ENCODE measurements around the gene MYO3B. TPM values are rescaled to one million over a fixed set of nuclear protein-coding genes. Genes with fewer than 3 reads are reported as not detected.

MYO3B gene
- total RNA-seq, 1 donor from 2014 or later: 27.3 TPM

- Histone ChIP-seq H3K9ac (no peak overlapping the region), H3K27ac (no peak overlapping the region), H3K36me3 (no peaks in the 10 kb centered on the region), H3K4me2 (no peak overlapping the region), H3K4me3 (no peak overlapping the region), H3K4me1 (no peaks in the 10 kb centered on the region), H3F3A (ENCODE audit: low read depth) (no peaks in the 10 kb centered on the region), H2AFZ (replicated peaks) (no peak overlapping the region), H4K20me1 (ENCODE audit: low read depth) (no peaks in the 10 kb centered on the region), H3K27me3 (no peaks in the 10 kb centered on the region), H3K9me3 (ENCODE audit: low read depth) (no peaks in the 10 kb centered on the region), H3K79me2 (ENCODE audit: low read depth) (no peaks in the 10 kb centered on the region)
- no peak for DNase-seq (ENCODE audit: low spot score)
- no peak overlapping the region for H3K27ac Mint-ChIP-seq
- H3K36me3 Mint-ChIP-seq: no peaks in the 10 kb centered on the region
- H3K9me3 Mint-ChIP-seq: peaks cover 9% of the 10 kb centered on the region
- no peak for TF ChIP-seq EZH2phosphoT487 (IDR thresholded peaks at IDR 0.05)
- no peak for TF ChIP-seq EZH2 (IDR thresholded peaks at IDR 0.05)
- TF ChIP-seq CTCF (IDR thresholded peaks at IDR 0.05): no peak
- peaks cover 14% of the 10 kb centered on the region for H3K4me1 Mint-ChIP-seq
- H3K4me3 Mint-ChIP-seq: no peak overlapping the region
- H3K27me3 Mint-ChIP-seq (ENCODE audit: insufficient read depth, low read depth): peaks cover 3% of the 10 kb centered on the region
Observed at GRCh38 chr2:170148161-170148560, 29.8 kb upstream of the MYO3B start.

- no peaks in the 10 kb centered on the region for H4K20me1 ChIP-seq (ENCODE audit: low read depth)
- peaks cover 17% of the 10 kb centered on the region for H3K9me3 Mint-ChIP-seq
- no peaks in the 10 kb centered on the region for H3K27me3 ChIP-seq
- peaks cover 21% of the 10 kb centered on the region for H3K4me1 Mint-ChIP-seq
- H3K4me3 ChIP-seq: no peak overlapping the region
- H3K27me3 Mint-ChIP-seq (ENCODE audit: insufficient read depth, low read depth): peaks cover 3% of the 10 kb centered on the region
- peaks cover 12% of the 10 kb centered on the region for H3K4me1 ChIP-seq
- no peak overlapping the region for H2AFZ ChIP-seq (replicated peaks)
- TF ChIP-seq EZH2 (IDR thresholded peaks at IDR 0.05): no peak
- TF ChIP-seq CTCF (IDR thresholded peaks at IDR 0.05): no peak
- no peak for TF ChIP-seq EZH2phosphoT487 (IDR thresholded peaks at IDR 0.05)
- H3K9me3 ChIP-seq (ENCODE audit: low read depth): no peaks in the 10 kb centered on the region
- H3K4me2 ChIP-seq: no peak overlapping the region
- no peak for DNase-seq (ENCODE audit: low spot score)
- H3K9ac ChIP-seq: no peak overlapping the region
- H3F3A ChIP-seq (ENCODE audit: low read depth): peaks cover 11% of the 10 kb centered on the region
- H3K27ac Mint-ChIP-seq: no peak overlapping the region
- no peak overlapping the region for H3K27ac ChIP-seq
- no peak overlapping the region for H3K4me3 Mint-ChIP-seq
- H3K36me3 ChIP-seq: no peaks in the 10 kb centered on the region
- H3K36me3 Mint-ChIP-seq: no peaks in the 10 kb centered on the region
- H3K79me2 ChIP-seq (ENCODE audit: low read depth): no peaks in the 10 kb centered on the region
Observed at GRCh38 chr2:170152421-170152820, 25.5 kb upstream of the MYO3B start.

GRCh38 chr2:170155022-170155722 is 22.8 kb upstream of the MYO3B start:
- H3K27ac ChIP-seq: no peak overlapping the region

More at GRCh38 chr2:170155022-170155722, 22.8 kb upstream of the MYO3B start:
- Histone ChIP-seq H3K4me2 (peak overlapping the region; percentile 28), H3K27me3 (no peaks in the 10 kb centered on the region), H3K9me3 (ENCODE audit: low read depth) (no peaks in the 10 kb centered on the region), H3F3A (ENCODE audit: low read depth) (peaks cover 11% of the 10 kb centered on the region), H3K9ac (no peak overlapping the region), H4K20me1 (ENCODE audit: low read depth) (no peaks in the 10 kb centered on the region), H3K4me3 (no peak overlapping the region), H2AFZ (replicated peaks) (peak overlapping the region; percentile 92), H3K79me2 (ENCODE audit: low read depth) (no peaks in the 10 kb centered on the region), H3K36me3 (no peaks in the 10 kb centered on the region), H3K4me1 (peaks cover 12% of the 10 kb centered on the region)
- H3K4me1 Mint-ChIP-seq: peaks cover 23% of the 10 kb centered on the region
- H3K4me3 Mint-ChIP-seq: peak overlapping the region; percentile 1
- peak; percentile 44 for DNase-seq (ENCODE audit: low spot score)
- peak overlapping the region; percentile 9 for H3K27ac Mint-ChIP-seq
- TF ChIP-seq EZH2phosphoT487 (IDR thresholded peaks at IDR 0.05) (no peak), CTCF (IDR thresholded peaks at IDR 0.05) (no peak), EZH2 (IDR thresholded peaks at IDR 0.05) (no peak)
- no peaks in the 10 kb centered on the region for H3K36me3 Mint-ChIP-seq
- peaks cover 15% of the 10 kb centered on the region for H3K9me3 Mint-ChIP-seq
- peaks cover 5% of the 10 kb centered on the region for H3K27me3 Mint-ChIP-seq (ENCODE audit: insufficient read depth, low read depth)
